GM23338 (cell line): ENCODE results near the gene FTO.

Source experiments
- CREB1 ChIP-seq: fragments of 250-450 bp; sonication (Bioruptor Pico); IDR thresholded peaks from 2 replicates; pipeline ENCODE4 v1.5.0; 2020; ENCODE audit warnings: low read depth, mild to moderate bottlenecking, moderate library complexity
- CTCF ChIP-seq, 2 experiments: fragments of 200-600 bp in 1 of 2; sonication (generic) in 1 of 2; conservative IDR thresholded peaks; 2 replicates each; pipeline versions ENCODE4 v1.5.1 to v1.6.1; 2016 to 2017; ENCODE audit warnings: antibody characterized with exemption in 2 of 2, low read depth in 2 of 2, mild to moderate bottlenecking in 2 of 2, moderate library complexity in 1 of 2
- EZH2 ChIP-seq: fragments of 200-600 bp; sonication (generic); IDR thresholded peaks from one replicate; pipeline ENCODE4 v1.8.0; 2017; ENCODE audit warnings: antibody characterized with exemption, mild to moderate bottlenecking, low read depth; ENCODE audit not compliant: unreplicated experiment
- EZH2phosphoT487 ChIP-seq: fragments of 200-600 bp; sonication (generic); IDR thresholded peaks from one replicate; pipeline ENCODE4 v1.8.1; 2018; ENCODE audit warnings: antibody characterized with exemption; ENCODE audit not compliant: unreplicated experiment
- JUNB ChIP-seq: IDR thresholded peaks from one replicate; pipeline ENCODE4 v1.6.1; 2016; ENCODE audit warnings: antibody characterized with exemption; ENCODE audit not compliant: unreplicated experiment
- NANOG ChIP-seq: IDR thresholded peaks from 2 replicates; pipeline ENCODE4 v1.6.1; 2016; ENCODE audit warnings: antibody characterized with exemption, borderline replicate concordance
- POLR2AphosphoS5 ChIP-seq: IDR thresholded peaks from 2 replicates; pipeline ENCODE4 v1.6.1; 2016; ENCODE audit warnings: antibody characterized with exemption, low read depth
- STAT1 ChIP-seq: IDR thresholded peaks from one replicate; pipeline ENCODE4 v1.6.1; 2016; ENCODE audit warnings: antibody characterized with exemption; ENCODE audit not compliant: unreplicated experiment
- ZNF331 ChIP-seq: fragments of 250-450 bp; sonication (Bioruptor Pico); IDR thresholded peaks from 2 replicates; pipeline ENCODE4 v1.5.0; 2020; ENCODE audit warnings: low read depth, mild to moderate bottlenecking, moderate library complexity
- TF ChIP-seq, protein P1 (sequence below): IDR thresholded peaks from one replicate; pipeline ENCODE4 v1.6.1; 2018; ENCODE audit warnings: antibody characterized with exemption; ENCODE audit not compliant: unreplicated experiment
- TF ChIP-seq, protein P2 (sequence below): IDR thresholded peaks from 2 replicates; pipeline ENCODE4 v1.6.1; 2016; ENCODE audit warnings: antibody characterized with exemption
- TF ChIP-seq, protein P3 (sequence below): fragments of 250-450 bp; sonication (Bioruptor Pico); IDR thresholded peaks from 2 replicates; pipeline ENCODE4 v1.5.0; 2020; ENCODE audit warnings: mild to moderate bottlenecking, moderate library complexity

DNA sequence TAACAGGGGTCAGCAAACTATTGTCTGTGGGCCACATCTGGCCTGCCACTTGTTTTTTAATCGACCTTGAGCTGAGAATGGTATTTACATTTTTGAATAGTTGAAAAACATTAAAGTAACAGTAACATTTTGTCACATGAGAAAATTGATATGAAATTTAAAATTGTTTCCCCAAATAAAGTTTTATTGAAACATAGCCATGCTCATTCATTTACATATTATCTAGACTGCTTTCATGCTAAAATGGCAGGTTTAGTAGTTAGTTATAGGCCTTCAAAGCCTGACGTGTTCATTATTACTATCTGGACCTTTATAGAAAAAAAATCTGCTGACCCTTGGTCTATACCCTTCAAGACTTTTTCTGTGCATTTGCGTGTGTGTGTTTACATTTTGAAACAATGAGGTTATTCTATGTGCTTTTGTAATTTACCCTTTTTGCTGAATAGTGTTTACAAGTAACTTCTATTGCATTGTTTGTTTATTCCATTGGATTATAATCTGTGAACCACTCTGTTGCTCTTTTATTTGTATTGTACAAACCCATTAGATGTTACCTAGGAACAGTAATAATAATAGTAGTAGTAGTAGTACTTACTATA, 37.1 kb downstream of the FTO start:
- TF ChIP-seq, protein P1, sequence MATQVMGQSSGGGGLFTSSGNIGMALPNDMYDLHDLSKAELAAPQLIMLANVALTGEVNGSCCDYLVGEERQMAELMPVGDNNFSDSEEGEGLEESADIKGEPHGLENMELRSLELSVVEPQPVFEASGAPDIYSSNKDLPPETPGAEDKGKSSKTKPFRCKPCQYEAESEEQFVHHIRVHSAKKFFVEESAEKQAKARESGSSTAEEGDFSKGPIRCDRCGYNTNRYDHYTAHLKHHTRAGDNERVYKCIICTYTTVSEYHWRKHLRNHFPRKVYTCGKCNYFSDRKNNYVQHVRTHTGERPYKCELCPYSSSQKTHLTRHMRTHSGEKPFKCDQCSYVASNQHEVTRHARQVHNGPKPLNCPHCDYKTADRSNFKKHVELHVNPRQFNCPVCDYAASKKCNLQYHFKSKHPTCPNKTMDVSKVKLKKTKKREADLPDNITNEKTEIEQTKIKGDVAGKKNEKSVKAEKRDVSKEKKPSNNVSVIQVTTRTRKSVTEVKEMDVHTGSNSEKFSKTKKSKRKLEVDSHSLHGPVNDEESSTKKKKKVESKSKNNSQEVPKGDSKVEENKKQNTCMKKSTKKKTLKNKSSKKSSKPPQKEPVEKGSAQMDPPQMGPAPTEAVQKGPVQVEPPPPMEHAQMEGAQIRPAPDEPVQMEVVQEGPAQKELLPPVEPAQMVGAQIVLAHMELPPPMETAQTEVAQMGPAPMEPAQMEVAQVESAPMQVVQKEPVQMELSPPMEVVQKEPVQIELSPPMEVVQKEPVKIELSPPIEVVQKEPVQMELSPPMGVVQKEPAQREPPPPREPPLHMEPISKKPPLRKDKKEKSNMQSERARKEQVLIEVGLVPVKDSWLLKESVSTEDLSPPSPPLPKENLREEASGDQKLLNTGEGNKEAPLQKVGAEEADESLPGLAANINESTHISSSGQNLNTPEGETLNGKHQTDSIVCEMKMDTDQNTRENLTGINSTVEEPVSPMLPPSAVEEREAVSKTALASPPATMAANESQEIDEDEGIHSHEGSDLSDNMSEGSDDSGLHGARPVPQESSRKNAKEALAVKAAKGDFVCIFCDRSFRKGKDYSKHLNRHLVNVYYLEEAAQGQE, result no peak
- TF ChIP-seq EZH2, result no peak
- no peak for TF ChIP-seq CTCF (conservative IDR thresholded peaks at IDR 0.05; ENCODE audit: low read depth in 2 of 2)
- TF ChIP-seq POLR2AphosphoS5, result no peak
- TF ChIP-seq STAT1, result no peak
- TF ChIP-seq, protein P2, sequence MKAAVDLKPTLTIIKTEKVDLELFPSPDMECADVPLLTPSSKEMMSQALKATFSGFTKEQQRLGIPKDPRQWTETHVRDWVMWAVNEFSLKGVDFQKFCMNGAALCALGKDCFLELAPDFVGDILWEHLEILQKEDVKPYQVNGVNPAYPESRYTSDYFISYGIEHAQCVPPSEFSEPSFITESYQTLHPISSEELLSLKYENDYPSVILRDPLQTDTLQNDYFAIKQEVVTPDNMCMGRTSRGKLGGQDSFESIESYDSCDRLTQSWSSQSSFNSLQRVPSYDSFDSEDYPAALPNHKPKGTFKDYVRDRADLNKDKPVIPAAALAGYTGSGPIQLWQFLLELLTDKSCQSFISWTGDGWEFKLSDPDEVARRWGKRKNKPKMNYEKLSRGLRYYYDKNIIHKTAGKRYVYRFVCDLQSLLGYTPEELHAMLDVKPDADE, result no peak
- TF ChIP-seq JUNB, result no peak
- TF ChIP-seq CREB1 (CRISPR knock-in tag), result no peak
- TF ChIP-seq ZNF331 (CRISPR knock-in tag), result no peak
- TF ChIP-seq NANOG, result no peak
- no peak for TF ChIP-seq EZH2phosphoT487
- TF ChIP-seq, protein P3, sequence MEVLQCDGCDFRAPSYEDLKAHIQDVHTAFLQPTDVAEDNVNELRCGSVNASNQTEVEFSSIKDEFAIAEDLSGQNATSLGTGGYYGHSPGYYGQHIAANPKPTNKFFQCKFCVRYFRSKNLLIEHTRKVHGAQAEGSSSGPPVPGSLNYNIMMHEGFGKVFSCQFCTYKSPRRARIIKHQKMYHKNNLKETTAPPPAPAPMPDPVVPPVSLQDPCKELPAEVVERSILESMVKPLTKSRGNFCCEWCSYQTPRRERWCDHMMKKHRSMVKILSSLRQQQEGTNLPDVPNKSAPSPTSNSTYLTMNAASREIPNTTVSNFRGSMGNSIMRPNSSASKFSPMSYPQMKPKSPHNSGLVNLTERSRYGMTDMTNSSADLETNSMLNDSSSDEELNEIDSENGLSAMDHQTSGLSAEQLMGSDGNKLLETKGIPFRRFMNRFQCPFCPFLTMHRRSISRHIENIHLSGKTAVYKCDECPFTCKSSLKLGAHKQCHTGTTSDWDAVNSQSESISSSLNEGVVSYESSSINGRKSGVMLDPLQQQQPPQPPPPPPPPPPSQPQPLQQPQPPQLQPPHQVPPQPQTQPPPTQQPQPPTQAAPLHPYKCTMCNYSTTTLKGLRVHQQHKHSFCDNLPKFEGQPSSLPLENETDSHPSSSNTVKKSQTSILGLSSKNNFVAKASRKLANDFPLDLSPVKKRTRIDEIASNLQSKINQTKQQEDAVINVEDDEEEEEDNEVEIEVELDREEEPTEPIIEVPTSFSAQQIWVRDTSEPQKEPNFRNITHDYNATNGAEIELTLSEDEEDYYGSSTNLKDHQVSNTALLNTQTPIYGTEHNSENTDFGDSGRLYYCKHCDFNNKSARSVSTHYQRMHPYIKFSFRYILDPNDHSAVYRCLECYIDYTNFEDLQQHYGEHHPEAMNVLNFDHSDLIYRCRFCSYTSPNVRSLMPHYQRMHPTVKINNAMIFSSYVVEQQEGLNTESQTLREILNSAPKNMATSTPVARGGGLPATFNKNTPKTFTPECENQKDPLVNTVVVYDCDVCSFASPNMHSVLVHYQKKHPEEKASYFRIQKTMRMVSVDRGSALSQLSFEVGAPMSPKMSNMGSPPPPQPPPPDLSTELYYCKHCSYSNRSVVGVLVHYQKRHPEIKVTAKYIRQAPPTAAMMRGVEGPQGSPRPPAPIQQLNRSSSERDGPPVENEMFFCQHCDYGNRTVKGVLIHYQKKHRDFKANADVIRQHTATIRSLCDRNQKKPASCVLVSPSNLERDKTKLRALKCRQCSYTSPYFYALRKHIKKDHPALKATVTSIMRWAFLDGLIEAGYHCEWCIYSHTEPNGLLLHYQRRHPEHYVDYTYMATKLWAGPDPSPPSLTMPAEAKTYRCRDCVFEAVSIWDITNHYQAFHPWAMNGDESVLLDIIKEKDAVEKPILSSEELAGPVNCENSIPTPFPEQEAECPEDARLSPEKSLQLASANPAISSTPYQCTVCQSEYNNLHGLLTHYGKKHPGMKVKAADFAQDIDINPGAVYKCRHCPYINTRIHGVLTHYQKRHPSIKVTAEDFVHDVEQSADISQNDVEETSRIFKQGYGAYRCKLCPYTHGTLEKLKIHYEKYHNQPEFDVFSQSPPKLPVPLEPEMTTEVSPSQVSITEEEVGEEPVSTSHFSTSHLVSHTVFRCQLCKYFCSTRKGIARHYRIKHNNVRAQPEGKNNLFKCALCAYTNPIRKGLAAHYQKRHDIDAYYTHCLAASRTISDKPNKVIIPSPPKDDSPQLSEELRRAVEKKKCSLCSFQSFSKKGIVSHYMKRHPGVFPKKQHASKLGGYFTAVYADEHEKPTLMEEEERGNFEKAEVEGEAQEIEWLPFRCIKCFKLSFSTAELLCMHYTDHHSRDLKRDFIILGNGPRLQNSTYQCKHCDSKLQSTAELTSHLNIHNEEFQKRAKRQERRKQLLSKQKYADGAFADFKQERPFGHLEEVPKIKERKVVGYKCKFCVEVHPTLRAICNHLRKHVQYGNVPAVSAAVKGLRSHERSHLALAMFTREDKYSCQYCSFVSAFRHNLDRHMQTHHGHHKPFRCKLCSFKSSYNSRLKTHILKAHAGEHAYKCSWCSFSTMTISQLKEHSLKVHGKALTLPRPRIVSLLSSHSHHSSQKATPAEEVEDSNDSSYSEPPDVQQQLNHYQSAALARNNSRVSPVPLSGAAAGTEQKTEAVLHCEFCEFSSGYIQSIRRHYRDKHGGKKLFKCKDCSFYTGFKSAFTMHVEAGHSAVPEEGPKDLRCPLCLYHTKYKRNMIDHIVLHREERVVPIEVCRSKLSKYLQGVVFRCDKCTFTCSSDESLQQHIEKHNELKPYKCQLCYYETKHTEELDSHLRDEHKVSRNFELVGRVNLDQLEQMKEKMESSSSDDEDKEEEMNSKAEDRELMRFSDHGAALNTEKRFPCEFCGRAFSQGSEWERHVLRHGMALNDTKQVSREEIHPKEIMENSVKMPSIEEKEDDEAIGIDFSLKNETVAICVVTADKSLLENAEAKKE (CRISPR knock-in tag), result no peak
